Measurements from ENCODE around the gene PHLPP1. TPM values are rescaled to one million over a fixed set of nuclear protein-coding genes. Genes with fewer than 3 reads are reported as not detected.

PHLPP1 gene
- total and polyA plus RNA-seq, 2 of the 4 experiments (the other 2 are of a cell fraction): 3.3 to 3.6 TPM

DNA sequence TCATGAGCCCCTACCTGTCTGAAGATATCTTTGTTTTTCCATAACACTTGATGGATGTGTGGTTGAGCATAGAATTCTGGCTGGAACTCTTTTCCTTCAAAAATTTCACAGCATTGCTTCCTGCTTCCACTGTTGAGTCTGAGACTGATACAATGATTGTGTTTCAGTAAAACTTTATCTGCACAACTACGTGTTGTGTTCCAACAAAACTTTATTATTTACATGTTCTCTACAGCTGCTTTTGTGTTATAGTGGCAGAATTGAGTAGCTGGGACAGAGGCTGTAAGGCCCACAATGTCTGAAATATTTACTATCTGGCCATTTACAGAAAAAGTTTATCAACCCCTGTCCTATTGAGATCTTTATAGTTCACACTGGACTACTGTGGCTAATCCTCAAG lies 275.3 kb downstream of the PHLPP1 start:
- dilution Hi-C loops (cut with HindIII; ENCODE audit: low sequenced_read_pairs, unreplicated experiment) (no loop called here), in situ Hi-C loops (cut with MboI; ENCODE audit: low sequenced_read_pairs) (loop anchor here (25.0 kb wide), 1 partner anchor 803 kb away; the partner anchor contains the start of genes PIGN and RELCH), intact Hi-C loops (cut with micrococcal nuclease) (no loop called here)
- DNase-seq (no peak), ATAC-seq (ENCODE audit: low read depth) (no peak)
- H3K36me3 ChIP-seq (ENCODE audit: control insufficient read depth, insufficient read depth, low read length): no peaks in the 10 kb centered on the region
- no CpG with 5 or more reads among the region's 1 CpG for WGBS, 2 experiments (ENCODE audit: extremely low coverage in 2 of 2, insufficient read length in 1 of 2)
- no peak overlapping the region for H3K27ac ChIP-seq (ENCODE audit: insufficient read depth, low read length)
- H2BK120ac ChIP-seq (ENCODE audit: low read depth, low read length): no peak overlapping the region
- no peak overlapping the region for H3K23ac ChIP-seq (ENCODE audit: low read depth, low read length)
- no peak overlapping the region for H3K14ac ChIP-seq (replicated peaks; ENCODE audit: low read depth, low read length)
- no peak overlapping the region for H4K8ac ChIP-seq (ENCODE audit: low read depth in 2 of 2, low read length in 2 of 2)
- H2AK5ac ChIP-seq (ENCODE audit: low read depth, low read length): no peak overlapping the region
- H3K56ac ChIP-seq (ENCODE audit: extremely low read depth, insufficient read depth, low read length): no peak overlapping the region
- H3K9me1 ChIP-seq (ENCODE audit: insufficient read depth, low read length): no peaks in the 10 kb centered on the region
- H3K18ac ChIP-seq (ENCODE audit: low read depth, low read length): no peak overlapping the region
- 0 out of 2 replicates have a peak, but pooled peaks cover 2% of the 10 kb centered on the region for H3K9me3 ChIP-seq (ENCODE audit: control insufficient read depth, insufficient read depth, low read length)
- H3K79me1 ChIP-seq (ENCODE audit: low read depth in 1 of 2, low read length in 2 of 2): no peaks in the 10 kb centered on the region
- H2BK5ac ChIP-seq (ENCODE audit: low read depth, low read length, poor library complexity, severe bottlenecking): no peak overlapping the region
- H3K27me3 ChIP-seq (ENCODE audit: control insufficient read depth, insufficient read depth, low read length): peaks cover 25% of the 10 kb centered on the region
- POLR2A ChIA-PET (ENCODE audit: unreplicated experiment): no interaction called here
- H2BK15ac ChIP-seq (ENCODE audit: low read depth, low read length): no peak overlapping the region
- no peak for TF ChIP-seq BHLHE40 (IDR thresholded peaks at IDR 0.05; ENCODE audit: low read depth, low read length)
- TF ChIP-seq, protein P1, sequence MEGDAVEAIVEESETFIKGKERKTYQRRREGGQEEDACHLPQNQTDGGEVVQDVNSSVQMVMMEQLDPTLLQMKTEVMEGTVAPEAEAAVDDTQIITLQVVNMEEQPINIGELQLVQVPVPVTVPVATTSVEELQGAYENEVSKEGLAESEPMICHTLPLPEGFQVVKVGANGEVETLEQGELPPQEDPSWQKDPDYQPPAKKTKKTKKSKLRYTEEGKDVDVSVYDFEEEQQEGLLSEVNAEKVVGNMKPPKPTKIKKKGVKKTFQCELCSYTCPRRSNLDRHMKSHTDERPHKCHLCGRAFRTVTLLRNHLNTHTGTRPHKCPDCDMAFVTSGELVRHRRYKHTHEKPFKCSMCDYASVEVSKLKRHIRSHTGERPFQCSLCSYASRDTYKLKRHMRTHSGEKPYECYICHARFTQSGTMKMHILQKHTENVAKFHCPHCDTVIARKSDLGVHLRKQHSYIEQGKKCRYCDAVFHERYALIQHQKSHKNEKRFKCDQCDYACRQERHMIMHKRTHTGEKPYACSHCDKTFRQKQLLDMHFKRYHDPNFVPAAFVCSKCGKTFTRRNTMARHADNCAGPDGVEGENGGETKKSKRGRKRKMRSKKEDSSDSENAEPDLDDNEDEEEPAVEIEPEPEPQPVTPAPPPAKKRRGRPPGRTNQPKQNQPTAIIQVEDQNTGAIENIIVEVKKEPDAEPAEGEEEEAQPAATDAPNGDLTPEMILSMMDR (conservative IDR thresholded peaks at IDR 0.05; ENCODE audit: low read depth, low read length): no peak
- TF ChIP-seq, protein P2, sequence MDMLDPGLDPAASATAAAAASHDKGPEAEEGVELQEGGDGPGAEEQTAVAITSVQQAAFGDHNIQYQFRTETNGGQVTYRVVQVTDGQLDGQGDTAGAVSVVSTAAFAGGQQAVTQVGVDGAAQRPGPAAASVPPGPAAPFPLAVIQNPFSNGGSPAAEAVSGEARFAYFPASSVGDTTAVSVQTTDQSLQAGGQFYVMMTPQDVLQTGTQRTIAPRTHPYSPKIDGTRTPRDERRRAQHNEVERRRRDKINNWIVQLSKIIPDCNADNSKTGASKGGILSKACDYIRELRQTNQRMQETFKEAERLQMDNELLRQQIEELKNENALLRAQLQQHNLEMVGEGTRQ (IDR thresholded peaks at IDR 0.05; ENCODE audit: low read depth, low read length): no peak
- no peak for TF ChIP-seq RCOR1 (IDR thresholded peaks at IDR 0.05; ENCODE audit: insufficient replicate concordance, low read length)
- no peak for TF ChIP-seq FOS (IDR thresholded peaks at IDR 0.05; ENCODE audit: low read depth, low read length)
- TF ChIP-seq, protein P3, sequence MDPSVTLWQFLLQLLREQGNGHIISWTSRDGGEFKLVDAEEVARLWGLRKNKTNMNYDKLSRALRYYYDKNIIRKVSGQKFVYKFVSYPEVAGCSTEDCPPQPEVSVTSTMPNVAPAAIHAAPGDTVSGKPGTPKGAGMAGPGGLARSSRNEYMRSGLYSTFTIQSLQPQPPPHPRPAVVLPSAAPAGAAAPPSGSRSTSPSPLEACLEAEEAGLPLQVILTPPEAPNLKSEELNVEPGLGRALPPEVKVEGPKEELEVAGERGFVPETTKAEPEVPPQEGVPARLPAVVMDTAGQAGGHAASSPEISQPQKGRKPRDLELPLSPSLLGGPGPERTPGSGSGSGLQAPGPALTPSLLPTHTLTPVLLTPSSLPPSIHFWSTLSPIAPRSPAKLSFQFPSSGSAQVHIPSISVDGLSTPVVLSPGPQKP (IDR thresholded peaks at IDR 0.05; ENCODE audit: borderline replicate concordance, low read depth, low read length): no peak
- TF ChIP-seq SMC3 (IDR thresholded peaks at IDR 0.05; ENCODE audit: low read depth, low read length): no peak
- TF ChIP-seq POLR2A (IDR thresholded peaks at IDR 0.05; ENCODE audit: low read depth, low read length): no peak
- TF ChIP-seq RAD21 (IDR thresholded peaks at IDR 0.05; ENCODE audit: low read length): no peak
- no peak for TF ChIP-seq MXI1 (IDR thresholded peaks at IDR 0.05; ENCODE audit: borderline replicate concordance, low read depth, low read length)
- CTCF ChIA-PET: no interaction called here
- no peak overlapping the region for H4K5ac ChIP-seq (ENCODE audit: low read depth, low read length)
- BruUV-seq (replicated peaks): no TSS peak
- no peak overlapping the region for H3K9ac ChIP-seq (ENCODE audit: low read depth, low read length)
- no peaks in the 10 kb centered on the region for H4K20me1 ChIP-seq (ENCODE audit: insufficient read depth, low read length)
- no peak overlapping the region for H3K4ac ChIP-seq (ENCODE audit: low read depth, low read length)
- H2AK9ac ChIP-seq (replicated peaks; ENCODE audit: low read depth, low read length, poor library complexity): no peak overlapping the region
- no peaks in the 10 kb centered on the region for H3K4me1 ChIP-seq (ENCODE audit: control insufficient read depth, insufficient read depth, low read length)
- H3K4me3 ChIP-seq (ENCODE audit: insufficient read depth, low read depth, low read length): no peak overlapping the region
- H2AFZ ChIP-seq (replicated peaks; ENCODE audit: low read length, poor library complexity): no peak overlapping the region
- H3K4me2 ChIP-seq (ENCODE audit: low read depth, low read length): no peak overlapping the region
- H2BK20ac ChIP-seq (ENCODE audit: low read depth, low read length): no peak overlapping the region
- no peak overlapping the region for H4K91ac ChIP-seq (ENCODE audit: insufficient read depth, low read depth, low read length)

All from IMR-90 (cell line).